GM19324 (cell line): ENCODE results near the gene HGF.
"Not testable (repeated sequence)": the region's sequence is repeated elsewhere in the genome, so short reads cannot be mapped to it uniquely, and the experiment has no call there.

Experiments
- ATAC-seq: cut with Tn5 transposase; IDR thresholded peaks from one replicate; pipeline ENCODE4 v1.9.1; 2021; ENCODE audit warnings: mild to moderate bottlenecking, moderate library complexity; ENCODE audit not compliant: unreplicated experiment, low FRiP score

Gene HGF

GRCh38 chr7:81725003-81725811 is 44.6 kb downstream of the HGF start:
- ATAC-seq: no peak

GRCh38 chr7:81722250-81722649 is 47.6 kb downstream of the HGF start:
- ATAC-seq: not testable (repeated sequence)

GRCh38 chr7:81721437-81721836 is 48.4 kb downstream of the HGF start:
- no peak for ATAC-seq

GRCh38 chr7:81719865-81720264 is 50.0 kb downstream of the HGF start:
- ATAC-seq: no peak

- ATAC-seq: no peak
These were observed 53.8 kb downstream of the HGF start for GRCh38 chr7:81715984-81716588.

- ATAC-seq: no peak
These were observed 55.5 kb downstream of the HGF start for GRCh38 chr7:81714306-81714705.

- no peak for ATAC-seq
These were observed 59.1 kb downstream of the HGF start for GRCh38 chr7:81710751-81711150.

GRCh38 chr7:81709836-81710235 is 60.0 kb downstream of the HGF start:
- ATAC-seq: no peak

- no peak for ATAC-seq
These were observed 61.9 kb downstream of the HGF start for GRCh38 chr7:81707966-81708365.

- no peak for ATAC-seq
These were observed 62.7 kb downstream of the HGF start for GRCh38 chr7:81707196-81707595.

- ATAC-seq: no peak
These were observed 64.6 kb downstream of the HGF start for GRCh38 chr7:81705206-81705605.

GRCh38 chr7:81704595-81704994 is 65.3 kb downstream of the HGF start:
- ATAC-seq: no peak

GRCh38 chr7:81698965-81699364 is 70.9 kb downstream of the HGF start:
- ATAC-seq: no peak

GRCh38 chr7:81694711-81695110 is 75.1 kb downstream of the HGF start:
- ATAC-seq: no peak

- ATAC-seq: no peak
These were observed 76.0 kb downstream of the HGF start for GRCh38 chr7:81693894-81694293.

GRCh38 chr7:81693080-81693479 is 76.8 kb downstream of the HGF start:
- ATAC-seq: no peak

- no peak for ATAC-seq
These were observed 77.5 kb downstream of the HGF start for GRCh38 chr7:81692146-81692905.

- no peak for ATAC-seq
These were observed 78.5 kb downstream of the HGF start for GRCh38 chr7:81691199-81691821.

GRCh38 chr7:81690688-81691087 is 79.2 kb downstream of the HGF start:
- ATAC-seq: no peak

- no peak for ATAC-seq
These were observed 79.6 kb downstream of the HGF start for GRCh38 chr7:81690251-81690650.
